ENCODE data around the gene TPGS2. TPM values are rescaled to one million over a fixed set of nuclear protein-coding genes. Genes with fewer than 3 reads are reported as not detected.

The TPGS2 gene
- total RNA-seq, 8 experiments from 2014 or later: 29.4 to 160 (median 121) TPM

GRCh38 chr18:36786686-36787085, 42.1 kb downstream of the TPGS2 start:
- in situ Hi-C loops (cut with MboI; ENCODE audit: low pct_unique_long_range_greater_than_20kb in 2 of 9, low sequenced_read_pairs in 9 of 9, unreplicated experiment in 9 of 9): no loop called here
- ATAC-seq (replicated peaks in 6 of 8): peak in 4 of 8 experiments; percentile 41 to 83 (median 64)

GRCh38 chr18:36783792-36784191, 45.0 kb downstream of the TPGS2 start:
- H3K27ac ChIP-seq: no peak overlapping the region
- no peaks in the 10 kb centered on the region for H3K4me1 ChIP-seq (replicated peaks in 1 of 2)
- in situ Hi-C loops (cut with MboI; ENCODE audit: low pct_unique_long_range_greater_than_20kb in 2 of 9, low sequenced_read_pairs in 9 of 9, unreplicated experiment in 9 of 9): no loop called here
- ATAC-seq (replicated peaks in 6 of 8): no peak
- H3K4me3 ChIP-seq: no peak overlapping the region
- WGBS, 10 experiments: 88 to 100% (median 100%) methylated on average over 1 to 5 of the region's 5 CpGs; no CpG with 5 or more reads in 1 of the 10 experiments

More at GRCh38 chr18:36786686-36787085, 42.1 kb downstream of the TPGS2 start:
- no peak overlapping the region for H3K27ac ChIP-seq
- H3K4me3 ChIP-seq: no peak overlapping the region
- 10 to 100% (median 80%) methylated on average over 1 to 3 of the region's 4 CpGs; no CpG with 5 or more reads in 5 of the 10 experiments for WGBS, 10 experiments
- no peaks in the 10 kb centered on the region for H3K4me1 ChIP-seq (replicated peaks in 1 of 2)

- Histone ChIP-seq H3K27ac (no peak overlapping the region), H3K4me3 (no peak overlapping the region), H3K4me1 (replicated peaks in 1 of 2) (no peaks in the 10 kb centered on the region)
- in situ Hi-C loops (cut with MboI; ENCODE audit: low pct_unique_long_range_greater_than_20kb in 2 of 9, low sequenced_read_pairs in 9 of 9, unreplicated experiment in 9 of 9): no loop called here
- 0 to 100% (median 97%) methylated on average over 1 to 7 of the region's 9 CpGs; no CpG with 5 or more reads in 2 of the 10 experiments for WGBS, 10 experiments
- no peak for ATAC-seq (replicated peaks in 6 of 8)
Measured at GRCh38 chr18:36782710-36783109, 46.1 kb downstream of the TPGS2 start.

GRCh38 chr18:36780748-36781147, 48.1 kb downstream of the TPGS2 start:
- WGBS, 10 experiments: 82 to 100% (median 86%) methylated on average over 1 to 2 of the region's 2 CpGs; no CpG with 5 or more reads in 5 of the 10 experiments
- H3K4me1 ChIP-seq (replicated peaks in 1 of 2): no peaks in the 10 kb centered on the region
- no peak for ATAC-seq (replicated peaks in 6 of 8)
- H3K4me3 ChIP-seq: no peak overlapping the region
- H3K27ac ChIP-seq: no peak overlapping the region
- in situ Hi-C loops (cut with MboI; ENCODE audit: low pct_unique_long_range_greater_than_20kb in 2 of 9, low sequenced_read_pairs in 9 of 9, unreplicated experiment in 9 of 9): no loop called here

GRCh38 chr18:36777566-36777965, 51.2 kb downstream of the TPGS2 start:
- ATAC-seq (replicated peaks in 6 of 8): no peak
- H3K27ac ChIP-seq: no peak overlapping the region
- H3K4me3 ChIP-seq: no peak overlapping the region
- 75 to 100% (median 87%) methylated on average over 1 of the region's 1 CpG; no CpG with 5 or more reads in 2 of the 10 experiments for WGBS, 10 experiments
- H3K4me1 ChIP-seq (replicated peaks in 1 of 2): peaks cover 4 to 5% of the 10 kb centered on the region in 2 donors
- in situ Hi-C loops (cut with MboI; ENCODE audit: low pct_unique_long_range_greater_than_20kb in 2 of 9, low sequenced_read_pairs in 9 of 9, unreplicated experiment in 9 of 9): no loop called here

GRCh38 chr18:36776650-36777049, 52.2 kb downstream of the TPGS2 start:
- no peak overlapping the region for H3K27ac ChIP-seq
- no peak overlapping the region for H3K4me3 ChIP-seq
- in situ Hi-C loops (cut with MboI; ENCODE audit: low pct_unique_long_range_greater_than_20kb in 2 of 9, low sequenced_read_pairs in 9 of 9, unreplicated experiment in 9 of 9): no loop called here
- peaks cover 11 to 12% of the 10 kb centered on the region in 2 donors for H3K4me1 ChIP-seq (replicated peaks in 1 of 2)
- ATAC-seq (replicated peaks in 6 of 8): no peak
- 70 to 100% (median 90%) methylated on average over 1 to 5 of the region's 5 CpGs for WGBS, 10 experiments

- no peak overlapping the region for H3K27ac ChIP-seq
- in situ Hi-C loops (cut with MboI; ENCODE audit: low pct_unique_long_range_greater_than_20kb in 2 of 9, low sequenced_read_pairs in 9 of 9, unreplicated experiment in 9 of 9): no loop called here
- 75 to 100% (median 93%) methylated on average over 2 to 4 of the region's 4 CpGs; no CpG with 5 or more reads in 4 of the 10 experiments for WGBS, 10 experiments
- ATAC-seq (replicated peaks in 6 of 8): no peak
- H3K4me1 ChIP-seq (replicated peaks in 1 of 2): peaks cover 15 to 21% of the 10 kb centered on the region in 2 donors
- H3K4me3 ChIP-seq: no peak overlapping the region
Measured at GRCh38 chr18:36775396-36775795, 53.4 kb downstream of the TPGS2 start.

GRCh38 chr18:36772241-36772723, 56.5 kb downstream of the TPGS2 start:
- Histone ChIP-seq H3K4me1 (replicated peaks in 1 of 2) (peaks cover 15 to 21% of the 10 kb centered on the region in 2 donors), H3K4me3 (no peak overlapping the region), H3K27ac (no peak overlapping the region)
- in situ Hi-C loops (cut with MboI; ENCODE audit: low pct_unique_long_range_greater_than_20kb in 2 of 9, low sequenced_read_pairs in 9 of 9, unreplicated experiment in 9 of 9): loop anchor here in 1 of 9 experiments (25.0 kb wide), 1 partner anchor 485 kb away; the partner anchor contains the start of gene FHOD3
- ATAC-seq (replicated peaks in 6 of 8): peak in 5 of 8 experiments; percentile 85 to 94 (median 90)
- WGBS, 10 experiments: 20 to 67% (median 48%) methylated on average over 1 to 4 of the region's 4 CpGs; no CpG with 5 or more reads in 4 of the 10 experiments

- Histone ChIP-seq H3K27ac (no peak overlapping the region), H3K4me3 (no peak overlapping the region), H3K4me1 (replicated peaks in 1 of 2) (peaks cover 15 to 28% of the 10 kb centered on the region in 2 donors)
- in situ Hi-C loops (cut with MboI; ENCODE audit: low pct_unique_long_range_greater_than_20kb in 2 of 9, low sequenced_read_pairs in 9 of 9, unreplicated experiment in 9 of 9): loop anchor here in 1 of 9 experiments (25.0 kb wide), 1 partner anchor 484 kb away; the partner anchor contains the start of gene FHOD3
- 33 to 81% (median 71%) methylated on average over 2 to 4 of the region's 4 CpGs; no CpG with 5 or more reads in 5 of the 10 experiments for WGBS, 10 experiments
- peak in 3 of 8 experiments; percentile 59 to 93 (median 90) for ATAC-seq (replicated peaks in 6 of 8)
Measured at GRCh38 chr18:36771245-36771644, 57.6 kb downstream of the TPGS2 start.

- H3K27ac ChIP-seq: no peak overlapping the region
- in situ Hi-C loops (cut with MboI; ENCODE audit: low pct_unique_long_range_greater_than_20kb in 2 of 9, low sequenced_read_pairs in 9 of 9, unreplicated experiment in 9 of 9): loop anchor here in 1 of 9 experiments (25.0 kb wide), 1 partner anchor 483 kb away; the partner anchor contains the start of gene FHOD3
- H3K4me3 ChIP-seq: no peak overlapping the region
- ATAC-seq (replicated peaks in 6 of 8): peak in 2 of 8 experiments; percentile 26 to 31
- 77 to 100% (median 92%) methylated on average over 1 to 2 of the region's 3 CpGs; no CpG with 5 or more reads in 4 of the 10 experiments for WGBS, 10 experiments
- peaks cover 15 to 28% of the 10 kb centered on the region in 2 donors for H3K4me1 ChIP-seq (replicated peaks in 1 of 2)
Measured at GRCh38 chr18:36770315-36770946, 58.4 kb downstream of the TPGS2 start.

GRCh38 chr18:36769611-36770314, 59.0 kb downstream of the TPGS2 start:
- ATAC-seq (replicated peaks in 6 of 8): peak in 2 of 8 experiments; percentile 24 to 49
- in situ Hi-C loops (cut with MboI; ENCODE audit: low pct_unique_long_range_greater_than_20kb in 2 of 9, low sequenced_read_pairs in 9 of 9, unreplicated experiment in 9 of 9): loop anchor here in 1 of 9 experiments (25.0 kb wide), 1 partner anchor 482 kb away; the partner anchor contains the start of gene FHOD3

GRCh38 chr18:36769172-36769571, 59.6 kb downstream of the TPGS2 start:
- in situ Hi-C loops (cut with MboI; ENCODE audit: low pct_unique_long_range_greater_than_20kb in 2 of 9, low sequenced_read_pairs in 9 of 9, unreplicated experiment in 9 of 9): loop anchor here in 1 of 9 experiments (25.0 kb wide), 1 partner anchor 482 kb away; the partner anchor contains the start of gene FHOD3
- WGBS, 10 experiments: 90 to 100% (median 95%) methylated on average over 3 to 6 of the region's 10 CpGs; no CpG with 5 or more reads in 5 of the 10 experiments
- H3K27ac ChIP-seq: no peak overlapping the region

More at GRCh38 chr18:36769611-36770314, 59.0 kb downstream of the TPGS2 start:
- H3K27ac ChIP-seq: no peak overlapping the region
- no peak overlapping the region for H3K4me3 ChIP-seq
- H3K4me1 ChIP-seq (replicated peaks in 1 of 2): peaks cover 15 to 28% of the 10 kb centered on the region in 2 donors
- 70 to 100% (median 94%) methylated on average over 1 to 5 of the region's 6 CpGs; no CpG with 5 or more reads in 4 of the 10 experiments for WGBS, 10 experiments

More at GRCh38 chr18:36769172-36769571, 59.6 kb downstream of the TPGS2 start:
- H3K4me1 ChIP-seq (replicated peaks in 1 of 2): peaks cover 15 to 28% of the 10 kb centered on the region in 2 donors
- H3K4me3 ChIP-seq: no peak overlapping the region
- peak in 1 of 8 experiments; percentile 4 for ATAC-seq (replicated peaks in 6 of 8)
